Panc1 (cell line): ENCODE measurements around the gene FAM81B. TPM values are rescaled to one million over a fixed set of nuclear protein-coding genes. Genes with fewer than 3 reads are reported as not detected.

Experiments used
- ATAC-seq: fragments of 200-7000 bp; cut with Tn5 transposase; 2 replicates; pipeline ENCODE4 v1.9.1; 2020; ENCODE audit warnings: mild to moderate bottlenecking, moderate library complexity
- BruUV-seq: library from RNA; stranded (reverse); fragments of 400-500 nt; replicated peaks from 2 replicates; lab custom pipeline; 2021; lab: Mats Ljungman, UMichigan
- CTCF ChIA-PET: fragments of 300-600 bp; sonication (Branson Sonifier 250); formaldehyde crosslinking; loops from one replicate; lab custom pipeline; 2022; ENCODE audit warnings: antibody characterized with exemption; lab: Charles Lee
- POLR2A ChIA-PET: fragments of 300-600 bp; sonication (Branson Sonifier 250); formaldehyde crosslinking; loops from one replicate; lab custom pipeline; 2022; ENCODE audit warnings: antibody characterized with exemption; lab: Charles Lee
- DNase-seq: peaks from one replicate; pipeline ENCODE4 v3.0.0-alpha.2; 2010; ENCODE audit warnings: low read depth, low spot score
- H3K27ac ChIP-seq: 2 replicates; pipeline ENCODE4 v1.5.1; 2011; ENCODE audit warnings: mild to moderate bottlenecking, low read length, inconsistent platforms
- H3K27me3 ChIP-seq: fragments of 200-500 bp; sonication (Bioruptor generic); 2 replicates; pipeline ENCODE4 v1.6.0; 2014; ENCODE audit warnings: low read length, inconsistent platforms; ENCODE audit not compliant: control insufficient read depth, insufficient read depth
- H3K36me3 ChIP-seq: fragments of 200-500 bp; sonication (Bioruptor generic); 2 replicates; pipeline ENCODE4 v1.5.1; 2014; ENCODE audit warnings: inconsistent platforms, mild to moderate bottlenecking, low read length, moderate library complexity; ENCODE audit not compliant: control insufficient read depth, insufficient read depth
- H3K4me1 ChIP-seq: 2 replicates; pipeline ENCODE4 v1.5.1; 2011; ENCODE audit warnings: inconsistent platforms, mild to moderate bottlenecking, low read length, moderate library complexity; ENCODE audit not compliant: control insufficient read depth, insufficient read depth
- H3K4me3 ChIP-seq, 2 experiments: 2 replicates each; pipeline ENCODE4 v1.5.1; 2011 to 2012; ENCODE audit warnings: low read depth in 2 of 2, low read length in 2 of 2, mild to moderate bottlenecking in 2 of 2, inconsistent platforms in 1 of 2, moderate library complexity in 1 of 2
- H3K9me3 ChIP-seq: fragments of 200-500 bp; sonication (Bioruptor generic); 2 replicates; pipeline ENCODE4 v1.5.1; 2014; ENCODE audit warnings: low read depth, mild to moderate bottlenecking, inconsistent platforms, low read length, moderate library complexity; ENCODE audit not compliant: control insufficient read depth, insufficient read depth
- CTCF ChIP-seq: fragments of 450-650 bp; IDR thresholded peaks from 2 replicates; pipeline ENCODE4 v1.5.1; 2017; ENCODE audit warnings: mild to moderate bottlenecking
- POLR2AphosphoS5 ChIP-seq: IDR thresholded peaks from 2 replicates; pipeline ENCODE4 v1.6.1; 2012; ENCODE audit warnings: mild to moderate bottlenecking, low read depth, low read length, moderate library complexity
- REST ChIP-seq, 2 experiments: IDR thresholded peaks; 2 replicates each; pipeline ENCODE4 v1.6.1; 2011 to 2012; ENCODE audit warnings: low read depth in 2 of 2, control low read depth in 1 of 2, low read length in 1 of 2, mild to moderate bottlenecking in 1 of 2, moderate library complexity in 1 of 2; ENCODE audit not compliant: insufficient read depth in 1 of 2
- SIN3A ChIP-seq: IDR thresholded peaks from 2 replicates; pipeline ENCODE4 v1.6.1; 2012; ENCODE audit warnings: low read depth, mild to moderate bottlenecking, low read length, moderate library complexity, borderline replicate concordance; ENCODE audit not compliant: insufficient read depth
- TCF7L2 ChIP-seq: IDR thresholded peaks from 2 replicates; pipeline ENCODE4 v1.6.1; 2011; ENCODE audit warnings: mild to moderate bottlenecking, low read depth, low read length, inconsistent platforms
- in situ Hi-C: cut with HindIII; loops from 2 replicates; pipeline ENCODE4 v1.10.0; 2016; ENCODE audit warnings: low sequenced_read_pairs, low pct_unique_long_range_greater_than_20kb
- intact Hi-C: fragments of 100-400 bp; cut with micrococcal nuclease; formaldehyde crosslinking; loops from one replicate; pipeline ENCODE4 v1.10.0; 2022; ENCODE audit not compliant: unreplicated experiment
- total RNA-seq: library from RNA; stranded (reverse); gene quantifications from one replicate; pipeline ENCODE4 v1.2.1, GENCODE V29; 2021; ENCODE audit not compliant: unreplicated experiment

Gene FAM81B
- total RNA-seq, 1 experiment from 2014 or later = not detected

GRCh38 chr5:95422838-95423237, 31.7 kb downstream of the FAM81B start:
- ChIA-PET CTCF (no interaction called here), POLR2A (no interaction called here)
- Histone ChIP-seq H3K36me3 (no peaks in the 10 kb centered on the region), H3K4me1 (no peaks in the 10 kb centered on the region), H3K4me3 (no peak overlapping the region), H3K27ac (no peak overlapping the region), H3K27me3 (no peaks in the 10 kb centered on the region), H3K9me3 (no peaks in the 10 kb centered on the region)
- in situ Hi-C loops (no loop called here), intact Hi-C loops (no loop called here)
- ATAC-seq (no peak), DNase-seq (no peak)
- BruUV-seq = no TSS peak
- no peak for TF ChIP-seq REST (IDR thresholded peaks at IDR 0.05; ENCODE audit: insufficient read depth in 1 of 2, low read depth in 2 of 2, low read length in 1 of 2)
- no peak for TF ChIP-seq CTCF
- TF ChIP-seq SIN3A = no peak
- TF ChIP-seq POLR2AphosphoS5 = no peak

- Histone ChIP-seq H3K27ac (no peak overlapping the region), H3K9me3 (no peaks in the 10 kb centered on the region), H3K4me3 (no peak overlapping the region), H3K27me3 (peaks cover 2% of the 10 kb centered on the region; the same call in 1 of the 2 replicates), H3K36me3 (no peaks in the 10 kb centered on the region), H3K4me1 (no peaks in the 10 kb centered on the region)
- BruUV-seq = no TSS peak
- in situ Hi-C loops = no loop called here
- intact Hi-C loops = no loop called here
- ATAC-seq (no peak), DNase-seq (no peak)
- ChIA-PET POLR2A (no interaction called here), CTCF (no interaction called here)
- TF ChIP-seq REST (IDR thresholded peaks at IDR 0.05; ENCODE audit: insufficient read depth in 1 of 2, low read depth in 2 of 2, low read length in 1 of 2) (no peak), TCF7L2 (no peak), SIN3A (no peak), POLR2AphosphoS5 (no peak), CTCF (no peak)
Measured at GRCh38 chr5:95424016-95424415, 32.9 kb downstream of the FAM81B start.
